Measurements from ENCODE around the gene ENTPD8.

ENTPD8 gene

DNA sequence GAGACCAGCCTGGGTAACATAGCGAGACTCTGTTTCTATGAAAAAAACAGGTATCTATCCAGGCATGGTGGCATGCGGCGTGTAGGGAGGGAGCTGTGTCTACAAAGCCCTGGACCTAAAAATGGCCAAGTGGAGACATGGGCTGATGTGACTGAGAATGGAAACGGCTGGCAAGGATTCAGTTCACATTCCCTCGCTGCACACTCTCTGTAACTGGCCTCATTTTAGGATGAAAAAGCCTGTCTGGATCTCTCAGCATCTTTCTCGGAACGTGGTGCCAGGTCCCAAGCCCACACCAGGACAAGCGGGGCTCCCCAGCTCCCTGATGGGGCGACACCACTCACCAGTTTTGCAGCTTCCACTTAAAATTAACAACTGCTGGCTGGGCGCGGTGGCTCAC lies 31.6 kb downstream of the ENTPD8 start:
- ChIA-PET POLR2A (ENCODE audit: low non-redundant PET) (no interaction called here), CTCF (interaction anchor here (0.6 to 2.0 kb wide), 4 partner anchors 14 to 922 kb away, joined by 3 to 10 read pairs (median 4); partner anchors contain the start of genes EXD3 and NOXA1)
- TF ChIP-seq, protein P1, sequence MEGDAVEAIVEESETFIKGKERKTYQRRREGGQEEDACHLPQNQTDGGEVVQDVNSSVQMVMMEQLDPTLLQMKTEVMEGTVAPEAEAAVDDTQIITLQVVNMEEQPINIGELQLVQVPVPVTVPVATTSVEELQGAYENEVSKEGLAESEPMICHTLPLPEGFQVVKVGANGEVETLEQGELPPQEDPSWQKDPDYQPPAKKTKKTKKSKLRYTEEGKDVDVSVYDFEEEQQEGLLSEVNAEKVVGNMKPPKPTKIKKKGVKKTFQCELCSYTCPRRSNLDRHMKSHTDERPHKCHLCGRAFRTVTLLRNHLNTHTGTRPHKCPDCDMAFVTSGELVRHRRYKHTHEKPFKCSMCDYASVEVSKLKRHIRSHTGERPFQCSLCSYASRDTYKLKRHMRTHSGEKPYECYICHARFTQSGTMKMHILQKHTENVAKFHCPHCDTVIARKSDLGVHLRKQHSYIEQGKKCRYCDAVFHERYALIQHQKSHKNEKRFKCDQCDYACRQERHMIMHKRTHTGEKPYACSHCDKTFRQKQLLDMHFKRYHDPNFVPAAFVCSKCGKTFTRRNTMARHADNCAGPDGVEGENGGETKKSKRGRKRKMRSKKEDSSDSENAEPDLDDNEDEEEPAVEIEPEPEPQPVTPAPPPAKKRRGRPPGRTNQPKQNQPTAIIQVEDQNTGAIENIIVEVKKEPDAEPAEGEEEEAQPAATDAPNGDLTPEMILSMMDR (conservative IDR thresholded peaks at IDR 0.05; ENCODE audit: low read depth): no peak
- H3K27ac ChIP-seq: peak overlapping the region; percentile 93
- no peak for DNase-seq (ENCODE audit: low spot score)

DNA sequence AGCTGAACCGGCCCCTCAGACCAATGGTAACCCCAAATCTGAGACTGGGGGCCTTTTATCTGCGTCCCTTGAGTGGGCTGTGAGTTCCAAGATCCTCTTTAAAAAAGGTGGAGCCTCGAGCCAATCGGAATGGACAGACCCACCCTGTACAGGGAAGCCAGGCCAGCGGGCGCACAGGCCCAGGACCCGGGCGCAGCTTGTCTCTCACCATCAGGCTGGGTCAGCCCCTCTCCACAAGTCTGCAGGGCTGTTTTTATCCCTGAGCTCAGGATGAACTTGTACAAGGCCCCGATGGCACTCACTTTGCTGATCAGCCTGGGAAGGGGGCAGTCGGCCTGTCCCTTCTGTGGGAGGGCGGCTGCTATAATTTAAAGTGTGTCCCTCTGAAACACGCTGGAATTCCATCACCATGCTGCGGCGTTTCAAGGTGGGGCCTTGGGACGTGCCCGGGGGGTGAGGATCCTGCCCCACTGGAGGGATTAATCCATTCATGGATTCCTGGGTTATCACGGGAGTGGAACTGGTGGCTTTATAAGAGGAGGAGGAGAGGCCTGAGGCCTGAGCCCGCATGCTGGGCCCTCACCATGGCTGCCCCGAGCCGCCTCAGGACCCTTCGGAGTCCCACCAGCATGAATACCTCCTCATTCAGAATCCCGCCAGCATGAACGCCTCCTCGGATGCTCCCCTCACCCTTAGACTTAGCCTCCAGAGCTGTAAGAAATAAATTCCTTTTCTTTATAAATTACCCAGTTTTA lies 32.3 kb downstream of the ENTPD8 start:
- TF ChIP-seq, protein P1 (conservative IDR thresholded peaks at IDR 0.05; ENCODE audit: low read depth): no peak
- CTCF ChIA-PET: interaction anchor here (0.6 to 2.0 kb wide), 4 partner anchors 14 to 921 kb away, joined by 3 to 10 read pairs (median 4); partner anchors contain the start of genes EXD3 and NOXA1
- peak overlapping the region; percentile 93 for H3K27ac ChIP-seq
- no peak for DNase-seq (ENCODE audit: low spot score)
- POLR2A ChIA-PET (ENCODE audit: low non-redundant PET): no interaction called here

DNA sequence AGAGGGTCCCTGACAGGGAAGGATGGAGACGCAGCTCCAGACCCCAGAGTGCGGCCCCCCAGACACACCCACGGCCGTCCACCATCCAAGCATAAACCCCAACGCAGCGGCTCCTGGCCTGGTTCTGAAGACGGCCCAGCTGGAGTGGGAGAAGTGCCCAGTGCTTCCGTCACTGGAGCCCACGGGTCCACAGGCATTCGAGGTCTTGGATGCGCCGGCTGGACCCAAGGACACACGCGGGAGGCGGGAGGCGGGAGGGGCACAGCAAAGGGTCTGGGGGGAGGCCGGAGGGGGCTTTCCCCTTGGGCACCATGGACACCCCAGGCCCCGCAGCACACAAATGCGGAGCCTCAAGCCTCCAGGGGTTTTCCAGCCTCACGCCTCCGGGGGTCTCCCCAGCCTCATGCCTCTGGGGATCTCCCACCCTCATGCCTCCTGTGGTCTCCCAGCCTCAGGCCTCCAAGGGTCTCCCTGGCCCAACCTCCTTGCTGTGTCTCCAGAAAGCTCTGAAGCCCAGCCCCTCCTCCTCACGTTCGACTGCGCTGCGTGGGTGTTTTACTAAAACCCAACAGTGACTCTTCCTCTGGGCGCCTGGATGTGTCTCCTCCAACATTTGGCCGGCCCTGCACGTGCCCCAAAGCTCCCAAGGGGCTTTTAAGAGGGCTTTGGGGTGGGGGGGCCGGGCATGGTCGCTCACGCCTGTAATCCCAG lies 33.4 kb downstream of the ENTPD8 start:
- peak overlapping the region; percentile 93; the same call in 1 of the 2 replicates for H3K27ac ChIP-seq
- DNase-seq (ENCODE audit: low spot score): no peak
- TF ChIP-seq, protein P1 (conservative IDR thresholded peaks at IDR 0.05; ENCODE audit: low read depth): no peak
- POLR2A ChIA-PET (ENCODE audit: low non-redundant PET): no interaction called here
- CTCF ChIA-PET: interaction anchor here (0.7 to 2.0 kb wide), 2 partner anchors 15 to 104 kb away, joined by 5 to 10 read pairs; partner anchors contain the start of genes EXD3 and NOXA1

DNA sequence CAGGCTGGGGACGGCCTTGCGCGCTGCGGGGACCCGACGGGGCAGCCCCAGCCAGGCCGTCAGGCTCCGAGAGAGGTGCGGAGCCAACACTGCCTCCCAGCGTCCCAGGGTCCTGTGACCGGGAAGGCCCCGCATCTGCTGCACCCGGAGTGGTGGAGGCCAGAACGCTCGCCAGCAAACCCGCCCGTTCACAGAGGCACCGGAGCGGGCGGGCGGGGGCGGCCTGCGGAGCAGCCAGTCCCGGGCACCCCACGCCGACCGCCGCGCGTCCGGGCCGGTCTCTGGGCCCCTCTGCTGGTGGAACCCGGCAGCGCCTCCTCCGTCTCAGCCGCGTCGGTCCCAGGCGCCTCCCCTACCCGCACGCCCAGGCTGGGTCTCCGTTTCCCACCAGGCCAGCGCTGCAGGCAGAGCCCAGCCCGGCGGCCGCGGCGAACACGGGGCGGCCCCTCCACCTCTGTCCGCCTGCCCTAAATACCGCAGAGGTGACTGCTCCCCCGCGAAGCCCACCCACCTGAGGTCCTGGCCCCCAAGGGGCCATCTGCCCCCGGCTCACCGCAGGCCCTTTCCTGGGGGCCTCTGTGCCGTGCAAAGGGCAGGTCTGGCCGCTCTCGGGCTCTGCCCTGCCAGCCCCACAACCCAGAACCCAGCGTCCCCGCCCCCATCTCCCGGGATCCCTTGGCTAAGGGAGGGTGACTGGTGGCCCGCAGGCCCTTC lies 34.1 kb downstream of the ENTPD8 start:
- ChIA-PET POLR2A (ENCODE audit: low non-redundant PET) (no interaction called here), CTCF (interaction anchor here (0.7 kb wide), 1 partner anchor 103 kb away, joined by 5 read pairs; no protein-coding TSS in a partner anchor)
- TF ChIP-seq, protein P1 (conservative IDR thresholded peaks at IDR 0.05; ENCODE audit: low read depth): peak; percentile 89
- DNase-seq (ENCODE audit: low spot score): peak; percentile 53
- no peak overlapping the region for H3K27ac ChIP-seq

DNA sequence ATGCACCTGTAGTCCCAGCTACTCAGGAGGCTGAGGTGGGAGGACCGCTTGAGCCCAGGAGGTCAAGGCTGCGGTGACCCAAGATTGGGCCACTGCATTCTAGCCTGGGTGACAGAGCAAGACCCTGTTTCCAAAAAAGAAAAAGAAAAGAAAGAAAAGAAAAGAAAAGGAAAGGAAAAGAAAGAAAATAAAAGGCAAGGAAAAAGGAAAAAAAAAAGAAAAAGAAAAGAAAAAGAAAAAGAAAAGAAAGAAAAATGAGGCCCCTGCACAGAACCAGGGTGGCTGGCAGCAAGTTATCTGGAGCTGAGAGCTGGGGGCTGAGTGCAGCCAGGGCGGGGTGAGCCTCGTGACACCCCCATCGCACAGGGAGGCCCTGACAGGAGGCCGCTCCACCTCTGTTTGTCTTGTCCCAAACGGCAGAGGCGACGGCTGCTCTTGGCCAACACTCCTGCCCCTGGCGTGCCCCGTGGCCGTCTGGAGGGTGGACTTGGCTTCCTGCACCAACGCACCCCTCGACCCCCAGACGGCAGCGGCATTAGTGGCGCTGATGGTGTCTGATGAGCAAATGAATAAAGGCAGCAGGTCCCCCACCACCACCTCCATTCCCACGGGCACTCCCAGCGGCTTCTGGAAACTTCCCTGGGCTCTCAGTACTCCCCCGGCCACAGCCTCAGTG lies 34.9 kb downstream of the ENTPD8 start:
- CTCF ChIA-PET: no interaction called here
- DNase-seq (ENCODE audit: low spot score): no peak
- POLR2A ChIA-PET (ENCODE audit: low non-redundant PET): interaction anchor here (0.6 kb wide), 1 partner anchor 31 kb away, joined by 5 read pairs; no protein-coding TSS in a partner anchor

More for the DNA sequence above, 34.9 kb downstream of the ENTPD8 start:
- H3K27ac ChIP-seq: no peak overlapping the region
- TF ChIP-seq, protein P1 (conservative IDR thresholded peaks at IDR 0.05; ENCODE audit: low read depth): no peak

All from RWPE1 (cell line).